Muscle layer of colon (tissue), 2 donors: ENCODE results near the gene IRF9.

Source experiments
- H3K27ac ChIP-seq: one replicate; pipeline ENCODE4 v1.7.0; 2013; ENCODE audit warnings: low read depth, mild to moderate bottlenecking, low read length, moderate library complexity
- H3K27me3 ChIP-seq, 2 donors: one replicate each; pipeline ENCODE4 v1.7.0; 2013; ENCODE audit warnings: low read length in 2 of 2, mild to moderate bottlenecking in 2 of 2; ENCODE audit not compliant: insufficient read depth in 2 of 2, control insufficient read depth in 1 of 2
- H3K36me3 ChIP-seq: one replicate; pipeline ENCODE4 v1.7.0; 2013; ENCODE audit warnings: mild to moderate bottlenecking, low read length; ENCODE audit not compliant: insufficient read depth
- H3K4me1 ChIP-seq: one replicate; pipeline ENCODE4 v1.7.0; 2013; ENCODE audit warnings: mild to moderate bottlenecking, low read length; ENCODE audit not compliant: insufficient read depth
- H3K4me3 ChIP-seq, 2 donors: one replicate each; pipeline ENCODE4 v1.7.0; 2013; ENCODE audit warnings: low read length in 2 of 2, low read depth in 1 of 2, mild to moderate bottlenecking in 1 of 2, moderate library complexity in 1 of 2
- H3K9ac ChIP-seq: one replicate; pipeline ENCODE4 v1.7.0; 2013; ENCODE audit warnings: low read length
- H3K9me3 ChIP-seq: one replicate; pipeline ENCODE4 v1.7.0; 2013; ENCODE audit warnings: mild to moderate bottlenecking, low read length
- donor health status: abdominal sarcoma.
- donor health status: Adenocarcinoma of cecum.

The IRF9 gene

GRCh38 chr14:24204163-24205146 lies 43.4 kb downstream of the IRF9 start:
- Histone ChIP-seq H3K4me3 (no peak overlapping the region), H3K4me1 (no peaks in the 10 kb centered on the region), H3K27me3 (no peaks in the 10 kb centered on the region), H3K9me3 (no peaks in the 10 kb centered on the region), H3K27ac (no peak overlapping the region), H3K9ac (no peak overlapping the region), H3K36me3 (peaks cover 37% of the 10 kb centered on the region)

- Histone ChIP-seq H3K4me3 (no peak overlapping the region), H3K27ac (no peak overlapping the region), H3K27me3 (no peaks in the 10 kb centered on the region), H3K4me1 (no peaks in the 10 kb centered on the region), H3K9ac (no peak overlapping the region), H3K36me3 (peaks cover 50% of the 10 kb centered on the region), H3K9me3 (no peaks in the 10 kb centered on the region)
These were observed 45.4 kb downstream of the IRF9 start for GRCh38 chr14:24206260-24207103.

DNA sequence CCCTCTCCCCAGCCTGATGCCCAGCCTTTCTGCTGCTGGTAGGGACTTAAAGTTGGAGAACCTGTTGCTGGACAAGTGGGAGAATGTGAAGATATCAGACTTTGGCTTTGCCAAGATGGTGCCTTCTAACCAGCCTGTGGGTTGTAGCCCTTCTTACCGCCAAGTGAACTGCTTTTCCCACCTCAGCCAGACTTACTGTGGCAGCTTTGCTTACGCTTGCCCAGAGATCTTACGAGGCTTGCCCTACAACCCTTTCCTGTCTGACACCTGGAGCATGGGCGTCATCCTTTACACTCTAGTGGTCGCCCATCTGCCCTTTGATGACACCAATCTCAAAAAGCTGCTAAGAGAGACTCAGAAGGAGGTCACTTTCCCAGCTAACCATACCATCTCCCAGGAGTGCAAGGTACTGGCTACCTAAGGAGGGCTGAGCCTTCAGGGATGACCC lies 46.1 kb downstream of the IRF9 start:
- H3K4me3 ChIP-seq = no peak overlapping the region
- H3K9ac ChIP-seq = no peak overlapping the region
- H3K9me3 ChIP-seq = no peaks in the 10 kb centered on the region
- H3K27ac ChIP-seq = no peak overlapping the region
- peaks cover 50% of the 10 kb centered on the region for H3K36me3 ChIP-seq
- no peaks in the 10 kb centered on the region for H3K27me3 ChIP-seq
- no peaks in the 10 kb centered on the region for H3K4me1 ChIP-seq

- Histone ChIP-seq H3K4me3 (no peak overlapping the region), H3K27ac (no peak overlapping the region), H3K4me1 (no peaks in the 10 kb centered on the region), H3K27me3 (no peaks in the 10 kb centered on the region), H3K36me3 (peaks cover 50% of the 10 kb centered on the region), H3K9me3 (no peaks in the 10 kb centered on the region), H3K9ac (no peak overlapping the region)
These were observed 46.6 kb downstream of the IRF9 start for GRCh38 chr14:24207625-24208024.

- peaks cover 41% of the 10 kb centered on the region for H3K36me3 ChIP-seq
- H3K9me3 ChIP-seq = no peaks in the 10 kb centered on the region
- no peak overlapping the region for H3K9ac ChIP-seq
- H3K27me3 ChIP-seq = no peaks in the 10 kb centered on the region
- H3K4me3 ChIP-seq = no peak overlapping the region
- H3K27ac ChIP-seq = no peak overlapping the region
- peaks cover 16% of the 10 kb centered on the region for H3K4me1 ChIP-seq
These were observed 50.2 kb downstream of the IRF9 start for GRCh38 chr14:24211311-24211710.

DNA sequence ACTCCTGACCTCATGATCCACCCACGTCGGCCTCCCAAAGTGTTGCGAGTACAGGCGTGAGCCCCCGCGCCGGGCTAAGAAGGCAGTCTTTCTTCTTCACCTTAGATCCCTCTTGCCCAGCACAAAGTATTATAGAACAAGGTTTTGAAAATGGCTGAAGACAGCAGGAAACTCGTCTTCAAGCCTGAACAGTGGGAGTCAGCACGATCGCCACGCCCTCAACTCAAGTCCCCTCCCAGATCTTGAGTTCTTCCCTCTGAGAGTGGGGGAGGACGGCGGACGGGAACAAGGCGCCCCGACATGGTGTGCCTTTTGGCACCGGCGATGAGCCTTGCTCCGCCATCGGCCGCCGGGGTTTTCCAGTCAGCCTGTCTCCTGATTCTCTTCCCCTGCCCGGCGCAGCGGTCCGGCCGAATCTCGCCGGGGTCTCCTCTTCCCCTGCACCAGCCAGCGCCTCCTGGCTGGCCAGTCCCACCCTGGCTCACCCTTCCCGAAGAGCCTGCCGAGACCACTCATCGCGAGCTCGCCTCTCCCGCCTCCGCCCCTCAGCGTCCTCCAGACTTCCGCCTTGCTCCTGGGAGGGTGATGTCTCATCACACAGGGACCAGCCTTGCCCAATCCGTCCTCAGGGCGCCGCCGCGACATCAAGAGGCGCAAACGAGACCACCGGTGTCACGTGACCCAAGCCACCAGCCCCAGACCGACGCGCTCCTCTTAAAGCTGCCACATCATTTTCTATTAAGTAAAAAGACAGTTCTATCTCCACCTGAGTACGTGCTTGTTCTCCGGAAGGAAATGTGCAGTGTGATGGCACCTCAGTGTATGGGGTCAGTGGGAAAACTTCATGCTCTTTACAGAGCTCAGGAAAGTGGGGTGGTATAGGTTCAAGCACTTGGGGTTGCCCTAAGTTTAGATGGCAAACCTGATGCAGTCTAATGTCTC lies 52.1 kb downstream of the IRF9 start, which contains the start of gene CHMP4A:
TSS of gene CHMP4A (minus strand) at position 565 of the 942 bp plus-strand sequence. CDS start at position 516, 49 bp downstream.
- Histone ChIP-seq H3K4me3 (peak within 1 kb of the TSS; percentile 50 to 74), H3K36me3 (peaks cover 25% of the 10 kb centered on the region), H3K4me1 (peaks cover 17% of the 10 kb centered on the region), H3K27ac (peak within 1 kb of the TSS; percentile 98), H3K9me3 (no peaks in the 10 kb centered on the region), H3K9ac (peak within 1 kb of the TSS; percentile 81), H3K27me3 (no peaks in the 10 kb centered on the region)

DNA sequence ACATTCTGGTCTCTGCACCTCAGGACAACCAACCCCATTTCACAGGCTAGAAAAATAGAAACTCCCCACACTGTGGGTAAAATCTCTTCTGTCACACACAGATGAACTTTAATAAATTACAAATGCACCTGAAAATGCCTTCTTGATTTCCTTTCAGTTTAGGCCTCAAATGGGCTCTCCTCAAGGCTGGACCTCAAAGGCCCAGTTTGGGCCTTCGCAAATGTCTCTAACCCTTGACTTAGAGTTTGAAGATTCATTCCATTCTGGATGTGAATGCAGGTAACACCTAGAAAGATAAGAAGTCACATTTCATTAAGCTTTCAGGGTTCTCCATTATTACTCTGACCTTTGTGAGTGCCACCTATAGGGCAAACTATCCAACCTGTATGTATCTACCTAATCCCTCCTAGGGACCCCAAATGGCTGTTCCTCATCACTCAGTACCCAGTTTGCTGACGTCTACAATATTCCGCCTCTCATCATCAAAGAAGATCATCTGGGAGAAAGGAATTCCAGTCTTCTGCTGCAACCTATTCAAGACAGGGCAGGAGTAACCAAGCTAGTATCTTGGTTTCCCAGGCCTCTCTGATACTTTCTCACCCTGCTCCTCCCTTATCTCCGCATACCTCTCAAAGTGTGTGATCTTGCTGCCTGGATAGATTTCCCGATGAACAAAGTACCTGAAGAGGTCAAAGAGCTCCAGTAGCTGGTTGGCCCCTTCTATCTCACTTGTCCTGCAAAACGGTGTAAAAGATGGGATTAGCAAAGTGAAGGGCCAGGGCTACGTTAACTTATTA lies 53.0 kb downstream of the IRF9 start:
- Histone ChIP-seq H3K27ac (peak overlapping the region; percentile 98), H3K4me1 (peaks cover 17% of the 10 kb centered on the region), H3K9me3 (no peaks in the 10 kb centered on the region), H3K36me3 (peaks cover 22% of the 10 kb centered on the region), H3K9ac (peak overlapping the region; percentile 81), H3K4me3 (peak overlapping the region; percentile 50 to 74), H3K27me3 (no peaks in the 10 kb centered on the region)

- Histone ChIP-seq H3K27me3 (no peaks in the 10 kb centered on the region), H3K36me3 (peaks cover 6% of the 10 kb centered on the region), H3K9ac (peak within 1 kb of the TSS; percentile 66), H3K9me3 (no peaks in the 10 kb centered on the region), H3K4me3 (peak within 1 kb of the TSS; percentile 66 to 81), H3K27ac (peak within 1 kb of the TSS; percentile 90), H3K4me1 (peaks cover 17% of the 10 kb centered on the region)
These were observed 54.7 kb downstream of the IRF9 start, which contains the start of gene MDP1 for GRCh38 chr14:24215495-24216344. Gene MDP1 (minus strand): TSS chr14:24216066. CDS start chr14:24215955, 111 bp downstream.
